Measurements from ENCODE around the gene NAA11.

GRCh38 chr4:79317711-79318110 is 8.2 kb downstream of the NAA11 start:
- no peak for TF ChIP-seq CTCF (conservative IDR thresholded peaks at IDR 0.05 in 1 of 2, IDR thresholded peaks at IDR 0.05 in 1 of 2; ENCODE audit: low read depth in 1 of 2, low read length in 2 of 2)
- no peak for TF ChIP-seq EZH2 (IDR thresholded peaks at IDR 0.05; ENCODE audit: low read length, missing control alignments)
